ENCODE data around the gene IL16. TPM values are rescaled to one million over a fixed set of nuclear protein-coding genes. Genes with fewer than 3 reads are reported as not detected.

IL16 gene
- total and polyA plus RNA-seq, 2 donors (not counting 1 experiment from before 2014, with no cell fraction given): 181 to 287 TPM

- ATAC-seq (ENCODE audit: low read depth): no peak
- no peak overlapping the region for H3K27ac Mint-ChIP-seq
Measured at GRCh38 chr15:81282911-81283310, 86.2 kb downstream of the IL16 start.

More at GRCh38 chr15:81282911-81283310, 86.2 kb downstream of the IL16 start:
- H3K9ac ChIP-seq (ENCODE audit: low read length): no peak overlapping the region
- CTCF ChIA-PET: interaction anchor here (1.0 to 8.3 kb wide), 8 partner anchors 8 to 117 kb away, joined by 3 to 86 read pairs (median 14); no protein-coding TSS in a partner anchor
- POLR2A ChIA-PET: interaction anchor here (1.2 to 1.6 kb wide), 2 partner anchors 9 to 41 kb away, joined by 3 to 6 read pairs; partner anchors contain the start of gene STARD5
- Mint-ChIP-seq H3K4me1 (peaks cover 41% of the 10 kb centered on the region), H3K27me3 (no peaks in the 10 kb centered on the region), H3K9me3 (ENCODE audit: insufficient read depth) (no peaks in the 10 kb centered on the region), H3K4me3 (no peak overlapping the region)
- DNase-seq: no peak
- 97% methylated on average over 4 of the region's 5 CpGs for WGBS (ENCODE audit: insufficient coverage)
- TF ChIP-seq, protein P1, sequence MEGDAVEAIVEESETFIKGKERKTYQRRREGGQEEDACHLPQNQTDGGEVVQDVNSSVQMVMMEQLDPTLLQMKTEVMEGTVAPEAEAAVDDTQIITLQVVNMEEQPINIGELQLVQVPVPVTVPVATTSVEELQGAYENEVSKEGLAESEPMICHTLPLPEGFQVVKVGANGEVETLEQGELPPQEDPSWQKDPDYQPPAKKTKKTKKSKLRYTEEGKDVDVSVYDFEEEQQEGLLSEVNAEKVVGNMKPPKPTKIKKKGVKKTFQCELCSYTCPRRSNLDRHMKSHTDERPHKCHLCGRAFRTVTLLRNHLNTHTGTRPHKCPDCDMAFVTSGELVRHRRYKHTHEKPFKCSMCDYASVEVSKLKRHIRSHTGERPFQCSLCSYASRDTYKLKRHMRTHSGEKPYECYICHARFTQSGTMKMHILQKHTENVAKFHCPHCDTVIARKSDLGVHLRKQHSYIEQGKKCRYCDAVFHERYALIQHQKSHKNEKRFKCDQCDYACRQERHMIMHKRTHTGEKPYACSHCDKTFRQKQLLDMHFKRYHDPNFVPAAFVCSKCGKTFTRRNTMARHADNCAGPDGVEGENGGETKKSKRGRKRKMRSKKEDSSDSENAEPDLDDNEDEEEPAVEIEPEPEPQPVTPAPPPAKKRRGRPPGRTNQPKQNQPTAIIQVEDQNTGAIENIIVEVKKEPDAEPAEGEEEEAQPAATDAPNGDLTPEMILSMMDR (IDR thresholded peaks at IDR 0.05): no peak
- no peak for TF ChIP-seq EZH2 (IDR thresholded peaks at IDR 0.05; ENCODE audit: borderline replicate concordance, insufficient read depth, low read depth, low read length, poor library complexity, severe bottlenecking)
- peaks cover 39 to 46% of the 10 kb centered on the region in 2 donors for H3K4me1 ChIP-seq (ENCODE audit: control insufficient read depth in 2 of 2, insufficient read depth in 2 of 2, low read length in 2 of 2)
- no peaks in the 10 kb centered on the region for H3K27me3 ChIP-seq (replicated peaks in 1 of 4; ENCODE audit: control extremely low read depth in 1 of 4, control insufficient read depth in 3 of 4, insufficient read depth in 4 of 4, low read length in 3 of 4)
- peaks cover 0 to 7% (median 0%) of the 10 kb centered on the region in 3 donors for H3K9me3 ChIP-seq (ENCODE audit: control extremely low read depth in 1 of 3, control insufficient read depth in 2 of 3, insufficient read depth in 1 of 3, low read length in 2 of 3)
- H4K20me1 ChIP-seq (ENCODE audit: control insufficient read depth, insufficient read depth, low read length, poor library complexity, severe bottlenecking): no peaks in the 10 kb centered on the region
- no peaks in the 10 kb centered on the region for H3K36me3 ChIP-seq (replicated peaks in 1 of 2; ENCODE audit: control extremely low read depth in 1 of 2, control insufficient read depth in 1 of 2, extremely low read depth in 1 of 2, insufficient read depth in 2 of 2, low read length in 1 of 2)
- H3K4me2 ChIP-seq (replicated peaks; ENCODE audit: low read depth, low read length, poor library complexity, severe bottlenecking): no peak overlapping the region
- H3K4me3 ChIP-seq (ENCODE audit: control extremely low read depth in 1 of 5, extremely low read depth in 1 of 5, insufficient read depth in 1 of 5, low read depth in 2 of 5, low read length in 4 of 5): no peak overlapping the region
- H3K27ac ChIP-seq (ENCODE audit: low read length in 2 of 2): no peak overlapping the region
- H3K79me2 ChIP-seq (ENCODE audit: control insufficient read depth, insufficient read depth, low read length): peaks cover 47% of the 10 kb centered on the region
- intact Hi-C loops (cut with micrococcal nuclease): no loop called here
- no peak overlapping the region for H2AFZ ChIP-seq (ENCODE audit: insufficient read depth, low read depth, low read length, poor library complexity, severe bottlenecking)
